Heart left ventricle (tissue), 16 donors: ENCODE results near the gene ENPP3. TPM values are rescaled to one million over a fixed set of nuclear protein-coding genes. Genes with fewer than 3 reads are reported as not detected.

Experiments
- ATAC-seq, 4 donors: fragments of 200-7000 bp; cut with Tn5 transposase; one replicate each; pipeline ENCODE4 v1.9.1; 2020 to 2022; ENCODE audit warnings: moderate library complexity in 4 of 4, mild to moderate bottlenecking in 3 of 4, moderate number of reproducible peaks in 1 of 4
- DNase-seq, 5 donors: peaks; one replicate each; pipeline ENCODE4 v3.0.0-alpha.2; 2020
- H3K27ac ChIP-seq, 12 donors: fragments of 200-600 bp; sonication (generic) in 4 of 12; one replicate each; pipeline versions ENCODE4 v1.5.0 to v1.8.0; 2016 to 2022; ENCODE audit warnings: mild to moderate bottlenecking in 2 of 12
- H3K27me3 ChIP-seq, 9 donors: fragments of 200-600 bp; sonication (generic) in 2 of 9; one replicate each; pipeline versions ENCODE4 v1.5.1 to v1.8.0; 2016 to 2022; ENCODE audit warnings: mild to moderate bottlenecking in 3 of 9
- H3K36me3 ChIP-seq, 9 donors: fragments of 200-600 bp; sonication (generic) in 2 of 9; one replicate each; pipeline versions ENCODE4 v1.5.0 to v1.8.0; 2018 to 2022; ENCODE audit warnings: mild to moderate bottlenecking in 2 of 9
- H3K4me1 ChIP-seq, 12 donors: fragments of 200-600 bp; sonication (generic) in 4 of 12; one replicate each; pipeline versions ENCODE4 v1.5.0 to v1.8.0; 2016 to 2022; ENCODE audit warnings: mild to moderate bottlenecking in 3 of 12
- H3K4me3 ChIP-seq, 12 donors: fragments of 200-600 bp; sonication (generic) in 4 of 12; one replicate each; pipeline versions ENCODE4 v1.5.0 to v1.8.0; 2017 to 2022; ENCODE audit warnings: mild to moderate bottlenecking in 9 of 12, moderate library complexity in 4 of 12
- H3K9me3 ChIP-seq, 12 donors: fragments of 200-600 bp; sonication (generic) in 4 of 12; one replicate each; pipeline versions ENCODE4 v1.5.0 to v1.8.0; 2016 to 2022; ENCODE audit warnings: mild to moderate bottlenecking in 1 of 12
- CTCF ChIP-seq, 12 donors: fragments of 200-600 bp; sonication (generic) in 4 of 12; IDR thresholded peaks; one replicate each; pipeline versions ENCODE4 v1.5.0 to v1.8.0; 2018 to 2022; ENCODE audit warnings: antibody characterized with exemption in 12 of 12, mild to moderate bottlenecking in 5 of 12
- POLR2A ChIP-seq, 2 donors: fragments of 450-650 bp; IDR thresholded peaks; one replicate each; pipeline ENCODE4 v1.6.1; 2017; ENCODE audit warnings: antibody characterized with exemption in 2 of 2, mild to moderate bottlenecking in 2 of 2, moderate library complexity in 2 of 2
- WGBS, 4 donors: extraction: QIAGEN DNeasy Blood & Tissue Kit in 2 of 4; methylation state at CpG; one replicate each; pipeline versions ENCODE4 v1.1.5 to v1.1.7; 2013 to 2018; 5-methylcytosine and 5-hydroxymethylcytosine counted together
- intact Hi-C, 10 donors: fragments of 100-400 bp; cut with DNase I; formaldehyde crosslinking; loops; one replicate each; pipeline versions ENCODE4 v1.11.1 to v1.14.2; 2022
- microRNA-seq, 4 donors: library from miRNA; unstranded; fragments of <30 nt; microRNA quantifications; one replicate each; pipeline versions ENCODE4 to v1.2.0, GENCODE V29; 2017 to 2020
- polyA plus RNA-seq, 2 donors: library from polyadenylated mRNA; stranded (reverse); fragments of 200-250 nt; gene quantifications; one replicate each; pipeline ENCODE4 v1.2.3, GENCODE V29; 2013
- total RNA-seq, 9 donors: library from RNA; depleted of rRNA in 2 of 9; stranded (reverse); fragments of >200 nt in 2 of 9; fragmentation: NEBNext Ultra II Directional in 3 of 9; extraction: Animal tissue kit (Norgen Biotek cat#: 25700) in 3 of 9; gene quantifications; one replicate each; pipeline versions ENCODE4 v1.1.0 to v1.2.4, GENCODE V29; 2016 to 2023
- donor health status: ischemic (EF 13 %, LVEDD 7.1; RV severe dilation, severe dysfunction).
- donor health status: healthy with polysubstance abuse.
- donor health status: DM: no; HTN: yes; CAD: no.
- donor health status: DM: no; HTN: no; CAD: no.
- donor health status: ischemic (EF 25% LVEDD 6.9; RV normal size, moderate dysfunction).
- donor health status: ischemic (EF 25% LVEDD 5.7; RV mildly dilated, moderate dysfunction).
- donor health status: healthy.
- donor health status: DM: yes; HTN: yes; CAD: no.
- donor health status: ischemic (EF 35%, LVEDD 5.7; RV mildly dilated, moderate dysfunction).
- donor health status: nonischemic (EF 11% LVEDD 7.7; RV severe dilation, severe dysfunction).
- donor health status: DM: yes; HTN: yes; CAD: no.
- donor health status: PGD.
- donor health status: ischemic (EF 29% LVEDD 5.4; RV normal size, mild dysfunction).
- donor health status: nonischemic (EF 23%, LVEDD 6.1; RV moderate dilation, normal function).

Gene ENPP3
- total and polyA plus RNA-seq, 11 donors: 0.07 to 0.72 (median 0.42) TPM; not detected in 2

DNA sequence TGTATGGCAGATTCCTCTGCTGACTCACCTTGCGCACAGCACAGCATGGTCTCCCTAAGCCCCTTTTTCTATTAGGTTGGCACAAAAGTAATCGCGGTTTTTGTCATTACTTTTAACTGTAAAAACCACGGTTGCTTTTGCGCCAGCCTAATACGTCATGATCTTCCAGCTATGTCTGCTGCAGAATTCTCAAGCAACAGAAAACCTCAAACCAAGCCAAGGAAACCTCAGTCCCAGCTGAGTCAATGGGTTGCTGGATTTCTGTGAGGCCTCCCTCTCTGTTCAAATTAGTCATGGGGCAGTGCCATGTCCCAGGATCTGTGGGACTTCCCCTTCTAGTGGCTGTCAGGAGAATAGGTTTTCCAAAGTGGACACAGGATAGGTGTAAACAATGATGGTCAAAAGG is 155.0 kb downstream of the ENPP3 start:
- intact Hi-C loops: no loop called here
- peaks cover 0 to 5% (median 0%) of the 10 kb centered on the region in 12 donors for H3K4me1 ChIP-seq
- TF ChIP-seq POLR2A (IDR thresholded peaks at IDR 0.05) (no peak), CTCF (IDR thresholded peaks at IDR 0.05) (no peak)

GRCh38 chr6:131795366-131795765 is 158.3 kb downstream of the ENPP3 start:
- Histone ChIP-seq H3K4me1 (no peaks in the 10 kb centered on the region), H3K27me3 (no peaks in the 10 kb centered on the region), H3K36me3 (no peaks in the 10 kb centered on the region), H3K4me3 (no peak overlapping the region), H3K9me3 (peaks cover 0 to 10% (median 0%) of the 10 kb centered on the region in 12 donors), H3K27ac (no peak overlapping the region)
- WGBS, 4 donors: 69 to 74% (median 73%) methylated on average over 2 of the region's 2 CpGs
- no peak for TF ChIP-seq CTCF (IDR thresholded peaks at IDR 0.05)
- TF ChIP-seq POLR2A (IDR thresholded peaks at IDR 0.05): no peak
- ATAC-seq: no peak
- intact Hi-C loops: no loop called here
- no peak for DNase-seq

More for the DNA sequence above, 155.0 kb downstream of the ENPP3 start:
- no peaks in the 10 kb centered on the region for H3K9me3 ChIP-seq
- no peaks in the 10 kb centered on the region for H3K27me3 ChIP-seq
- no peak overlapping the region for H3K4me3 ChIP-seq
- 92 to 97% (median 93%) methylated on average over 6 of the region's 6 CpGs for WGBS, 4 donors
- ATAC-seq (no peak), DNase-seq (no peak)
- H3K36me3 ChIP-seq: no peaks in the 10 kb centered on the region
- no peak overlapping the region for H3K27ac ChIP-seq

Small RNAs within 50 kb of the gene (microRNA-seq; reads per million reads assigned to microRNA genes)
- 0 reads per million in 4 donors for gene MIR548H5

Other genes with a start within 250 kb of the ENPP3 start
- under 1 TPM in 4 of 9 donors, not detected in 5; 0.37 to 0.94 (median 0.52) TPM for gene ARG1, start 64.1 kb upstream of the ENPP3 start, total RNA-seq
- under 1 TPM in 1 of 2 donors, not detected in 1; 0.37 TPM for gene ARG1, start 64.1 kb upstream of the ENPP3 start, polyA plus RNA-seq
- gene MED23, start 9.1 kb upstream of the ENPP3 start, total RNA-seq: 10 to 100 TPM in 8 of 9 donors, 1 to 10 TPM in 1; 9.6 to 15.3 (median 11.4) TPM
- gene MED23, start 9.1 kb upstream of the ENPP3 start, polyA plus RNA-seq: 1 to 10 TPM; 5.7 to 7.7 TPM
- gene OR2A4, start 64.1 kb downstream of the ENPP3 start, total RNA-seq: not detected
- gene OR2A4, start 64.1 kb downstream of the ENPP3 start, polyA plus RNA-seq: not detected
- not detected for gene CTAGE9, start 73.7 kb downstream of the ENPP3 start, total RNA-seq
- not detected for gene CTAGE9, start 73.7 kb downstream of the ENPP3 start, polyA plus RNA-seq
- gene ENPP1, start 170.7 kb downstream of the ENPP3 start, total RNA-seq: 1 to 10 TPM; 1.2 to 4.2 (median 1.6) TPM
- 1 to 10 TPM in 1 of 2 donors, under 1 TPM in 1; 0.60 to 1.3 TPM for gene ENPP1, start 170.7 kb downstream of the ENPP3 start, polyA plus RNA-seq